Fibroblast of lung (primary cell): Measurements from ENCODE around the gene DKKL1. TPM values are rescaled to one million over a fixed set of nuclear protein-coding genes. Genes with fewer than 3 reads are reported as not detected.

Experiments used
- DNase-seq, 2 donors: peaks; one replicate each; pipeline versions ENCODE4 v3.0.0 to v3.0.0-alpha.2; 2010; ENCODE audit warnings: low read depth in 2 of 2
- H2AFZ ChIP-seq: 2 replicates; pipeline ENCODE4 v1.5.1; 2012; ENCODE audit warnings: low read length, control low read depth, inconsistent platforms
- H3K27ac ChIP-seq: 2 replicates; pipeline ENCODE4 v1.5.1; 2011; ENCODE audit warnings: low read length, control low read depth; ENCODE audit not compliant: insufficient read depth
- H3K27me3 ChIP-seq: 2 replicates; pipeline ENCODE4 v1.5.1; 2011; ENCODE audit warnings: mild to moderate bottlenecking, low read length; ENCODE audit not compliant: control insufficient read depth, insufficient read depth
- H3K36me3 ChIP-seq: 2 replicates; pipeline ENCODE4 v1.5.1; 2011; ENCODE audit warnings: low read length; ENCODE audit not compliant: control insufficient read depth, insufficient read depth
- H3K4me1 ChIP-seq: 2 replicates; pipeline ENCODE4 v1.5.1; 2011; ENCODE audit warnings: low read length; ENCODE audit not compliant: control insufficient read depth, insufficient read depth; ENCODE audit errors: extremely low read depth
- H3K4me2 ChIP-seq: 2 replicates; pipeline ENCODE4 v1.5.1; 2011; ENCODE audit warnings: low read length, control low read depth; ENCODE audit not compliant: insufficient read depth; ENCODE audit errors: extremely low read depth
- H3K4me3 ChIP-seq, 4 experiments: fragments of 200-600 bp in 1 of 4; sonication (generic) in 1 of 4; replicated peaks in 1 of 4; 2 replicates each; pipeline ENCODE4 v1.5.1; 2011 to 2016; ENCODE audit warnings: low read length in 4 of 4, low read depth in 3 of 4, mild to moderate bottlenecking in 3 of 4, control low read depth in 2 of 4, inconsistent platforms in 1 of 4, mixed read lengths in 1 of 4; ENCODE audit not compliant: insufficient read depth in 1 of 4; ENCODE audit errors: control extremely low read depth in 1 of 4
- H3K79me2 ChIP-seq: 2 replicates; pipeline ENCODE4 v1.5.1; 2012; ENCODE audit warnings: mild to moderate bottlenecking, low read length, inconsistent platforms; ENCODE audit not compliant: control insufficient read depth, insufficient read depth
- H3K9ac ChIP-seq: 2 replicates; pipeline ENCODE4 v1.5.1; 2011; ENCODE audit warnings: mild to moderate bottlenecking, low read length, control low read depth; ENCODE audit not compliant: insufficient read depth
- H3K9me3 ChIP-seq: 2 replicates; pipeline ENCODE4 v1.5.1; 2012; ENCODE audit warnings: low read depth, low read length; ENCODE audit not compliant: control insufficient read depth, insufficient read depth
- H4K20me1 ChIP-seq: 2 replicates; pipeline ENCODE4 v1.5.1; 2011; ENCODE audit warnings: low read length; ENCODE audit not compliant: control insufficient read depth, insufficient read depth; ENCODE audit errors: extremely low read depth
- EZH2 ChIP-seq: IDR thresholded peaks from 2 replicates; pipeline ENCODE4 v1.5.1; 2012; ENCODE audit warnings: low read length, control low read depth, mild to moderate bottlenecking; ENCODE audit errors: missing control alignments
- polyA plus RNA-seq, 2 donors: library from polyadenylated mRNA; depleted of rRNA in 1 of 2; stranded (reverse) in 1 of 2; unstranded in 1 of 2; fragments of >200 nt; gene quantifications; 2 replicates each; pipeline ENCODE4 v1.2.1, GENCODE V29; 2011 to 2012; ENCODE audit warnings: missing spikeins in 1 of 2
- total RNA-seq: library from RNA; depleted of rRNA; stranded (reverse); fragments of >200 nt; gene quantifications from 2 replicates; pipeline ENCODE4 v1.2.1, GENCODE V29; 2014
- TF ChIP-seq, protein P1 (sequence below), 2 donors: IDR thresholded peaks in 1 of 2; conservative IDR thresholded peaks in 1 of 2; 1 replicate in 1 of 2; 2 replicates in 1 of 2; pipeline ENCODE4 v1.5.1; 2011 to 2012; ENCODE audit warnings: low read length in 2 of 2, control low read depth in 1 of 2, inconsistent platforms in 1 of 2, low read depth in 1 of 2, mild to moderate bottlenecking in 1 of 2

DKKL1 gene
- total and polyA plus RNA-seq, 2 donors (not counting 1 experiment from before 2014, with no cell fraction given): 0.19 TPM; not detected in 1

DNA sequence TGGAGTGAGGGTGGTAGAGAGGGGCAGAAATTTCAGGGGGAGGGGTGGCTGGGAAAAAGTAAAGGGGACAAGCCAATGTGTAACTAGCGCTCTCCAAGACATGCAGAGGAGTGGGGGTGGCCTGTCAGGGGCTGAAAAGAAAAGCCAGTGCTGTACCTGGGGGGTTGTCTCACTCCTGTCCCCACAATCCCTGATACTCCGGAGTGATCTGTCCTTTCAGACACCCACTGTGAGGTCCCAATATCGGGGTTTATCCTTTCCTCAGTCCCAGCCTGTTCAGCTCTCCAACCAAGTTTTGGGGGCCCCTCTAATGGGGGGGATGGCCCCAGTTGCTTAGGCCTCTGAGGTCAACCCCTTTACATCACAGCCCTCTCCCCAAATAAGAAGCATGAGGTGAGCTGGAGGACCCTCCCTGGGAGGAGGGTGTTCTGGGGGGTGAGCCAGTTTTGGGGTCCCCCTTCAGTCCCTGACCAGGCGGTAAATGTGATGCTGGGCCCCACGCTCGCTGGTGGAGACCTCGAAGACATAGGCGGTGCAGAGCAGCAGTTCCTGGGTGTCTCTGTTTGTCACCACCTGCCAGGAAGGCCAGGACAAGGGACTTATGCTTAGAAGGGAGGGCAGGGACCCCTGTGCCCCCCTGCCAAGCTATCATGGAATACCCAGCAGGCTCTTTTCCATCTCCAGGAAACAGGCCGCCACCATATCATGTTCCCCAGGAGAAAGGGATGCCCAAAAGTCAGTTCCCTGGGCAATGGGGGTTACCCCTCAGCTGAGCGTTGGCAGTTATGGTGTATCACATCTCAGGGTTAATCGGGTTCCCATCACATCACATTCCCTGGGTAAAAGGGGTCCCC lies 22.6 kb upstream of the DKKL1 start:
- DNase-seq: no peak
- Histone ChIP-seq H3K4me2 (no peak overlapping the region), H4K20me1 (no peaks in the 10 kb centered on the region)

DNA sequence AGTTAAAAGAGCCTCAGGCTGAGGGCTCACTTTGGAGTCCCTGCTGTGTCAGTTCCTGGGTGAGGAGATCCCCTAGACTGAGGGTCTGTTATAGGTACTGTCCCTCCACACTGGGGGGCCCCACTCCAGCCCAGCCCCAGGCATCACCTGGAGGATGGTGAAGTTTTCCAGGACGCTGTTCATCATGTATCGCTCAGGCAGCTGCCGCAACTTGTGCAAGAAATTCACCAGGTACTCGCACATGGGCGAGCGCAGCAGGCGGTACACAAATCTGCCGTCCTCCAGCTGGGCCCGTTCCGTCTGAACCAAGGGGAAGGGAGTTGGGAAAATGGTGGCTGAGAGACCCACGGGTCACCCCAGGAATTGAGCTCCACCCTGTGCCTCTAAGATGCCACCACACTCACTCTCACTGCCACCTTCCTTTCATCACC lies 21.4 kb upstream of the DKKL1 start:
- Histone ChIP-seq H4K20me1 (no peaks in the 10 kb centered on the region), H2AFZ (no peak overlapping the region), H3K9ac (no peak overlapping the region), H3K4me1 (peaks cover 4% of the 10 kb centered on the region), H3K79me2 (no peaks in the 10 kb centered on the region), H3K27ac (no peak overlapping the region), H3K36me3 (peaks cover 13% of the 10 kb centered on the region), H3K9me3 (no peaks in the 10 kb centered on the region), H3K4me3 (no peak overlapping the region), H3K27me3 (peaks cover 7% of the 10 kb centered on the region), H3K4me2 (no peak overlapping the region)
- no peak for TF ChIP-seq EZH2
- TF ChIP-seq, protein P1, sequence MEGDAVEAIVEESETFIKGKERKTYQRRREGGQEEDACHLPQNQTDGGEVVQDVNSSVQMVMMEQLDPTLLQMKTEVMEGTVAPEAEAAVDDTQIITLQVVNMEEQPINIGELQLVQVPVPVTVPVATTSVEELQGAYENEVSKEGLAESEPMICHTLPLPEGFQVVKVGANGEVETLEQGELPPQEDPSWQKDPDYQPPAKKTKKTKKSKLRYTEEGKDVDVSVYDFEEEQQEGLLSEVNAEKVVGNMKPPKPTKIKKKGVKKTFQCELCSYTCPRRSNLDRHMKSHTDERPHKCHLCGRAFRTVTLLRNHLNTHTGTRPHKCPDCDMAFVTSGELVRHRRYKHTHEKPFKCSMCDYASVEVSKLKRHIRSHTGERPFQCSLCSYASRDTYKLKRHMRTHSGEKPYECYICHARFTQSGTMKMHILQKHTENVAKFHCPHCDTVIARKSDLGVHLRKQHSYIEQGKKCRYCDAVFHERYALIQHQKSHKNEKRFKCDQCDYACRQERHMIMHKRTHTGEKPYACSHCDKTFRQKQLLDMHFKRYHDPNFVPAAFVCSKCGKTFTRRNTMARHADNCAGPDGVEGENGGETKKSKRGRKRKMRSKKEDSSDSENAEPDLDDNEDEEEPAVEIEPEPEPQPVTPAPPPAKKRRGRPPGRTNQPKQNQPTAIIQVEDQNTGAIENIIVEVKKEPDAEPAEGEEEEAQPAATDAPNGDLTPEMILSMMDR (conservative IDR thresholded peaks at IDR 0.05 in 1 of 2, IDR thresholded peaks at IDR 0.05 in 1 of 2; ENCODE audit: low read depth in 1 of 2, low read length in 2 of 2): no peak
- DNase-seq: no peak

More for the DNA sequence above, 22.6 kb upstream of the DKKL1 start:
- Histone ChIP-seq H3K4me1 (peaks cover 4% of the 10 kb centered on the region), H3K27ac (no peak overlapping the region), H3K36me3 (peaks cover 7% of the 10 kb centered on the region), H3K9me3 (no peaks in the 10 kb centered on the region), H2AFZ (no peak overlapping the region), H3K27me3 (peaks cover 7% of the 10 kb centered on the region), H3K79me2 (no peaks in the 10 kb centered on the region), H3K9ac (no peak overlapping the region), H3K4me3 (no peak overlapping the region)
- TF ChIP-seq EZH2: no peak
- TF ChIP-seq, protein P1 (conservative IDR thresholded peaks at IDR 0.05 in 1 of 2, IDR thresholded peaks at IDR 0.05 in 1 of 2; ENCODE audit: low read depth in 1 of 2, low read length in 2 of 2): no peak

DNA sequence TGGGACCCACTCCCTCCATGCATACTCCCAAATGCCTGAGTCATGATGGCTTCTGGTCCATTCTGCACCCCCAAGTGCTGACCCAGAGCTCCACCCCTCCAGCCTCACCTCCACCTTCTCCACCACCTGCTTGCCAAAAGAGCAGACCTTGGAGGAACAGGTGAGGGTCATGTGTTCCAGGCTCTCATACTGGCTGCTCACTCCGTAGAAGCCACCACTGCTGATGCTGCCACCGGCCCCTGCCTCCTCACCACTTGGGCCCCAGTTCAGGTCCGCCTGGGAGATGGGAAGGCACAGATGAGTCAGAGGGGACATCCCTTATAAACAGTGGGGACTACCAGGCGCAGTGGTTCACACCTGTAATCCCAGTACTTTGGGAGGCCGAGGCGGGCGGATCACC lies 20.6 kb upstream of the DKKL1 start:
- Histone ChIP-seq H3K36me3 (peaks cover 16% of the 10 kb centered on the region), H3K4me3 (no peak overlapping the region), H4K20me1 (no peaks in the 10 kb centered on the region), H3K27ac (no peak overlapping the region), H3K79me2 (no peaks in the 10 kb centered on the region), H3K9ac (no peak overlapping the region), H3K27me3 (peaks cover 7% of the 10 kb centered on the region), H3K9me3 (no peaks in the 10 kb centered on the region), H2AFZ (no peak overlapping the region), H3K4me1 (peaks cover 4% of the 10 kb centered on the region), H3K4me2 (no peak overlapping the region)
- DNase-seq: no peak
- no peak for TF ChIP-seq EZH2
- TF ChIP-seq, protein P1 (conservative IDR thresholded peaks at IDR 0.05 in 1 of 2, IDR thresholded peaks at IDR 0.05 in 1 of 2; ENCODE audit: low read depth in 1 of 2, low read length in 2 of 2): no peak
